ENCODE results near the gene FTSJ3.

DNA sequence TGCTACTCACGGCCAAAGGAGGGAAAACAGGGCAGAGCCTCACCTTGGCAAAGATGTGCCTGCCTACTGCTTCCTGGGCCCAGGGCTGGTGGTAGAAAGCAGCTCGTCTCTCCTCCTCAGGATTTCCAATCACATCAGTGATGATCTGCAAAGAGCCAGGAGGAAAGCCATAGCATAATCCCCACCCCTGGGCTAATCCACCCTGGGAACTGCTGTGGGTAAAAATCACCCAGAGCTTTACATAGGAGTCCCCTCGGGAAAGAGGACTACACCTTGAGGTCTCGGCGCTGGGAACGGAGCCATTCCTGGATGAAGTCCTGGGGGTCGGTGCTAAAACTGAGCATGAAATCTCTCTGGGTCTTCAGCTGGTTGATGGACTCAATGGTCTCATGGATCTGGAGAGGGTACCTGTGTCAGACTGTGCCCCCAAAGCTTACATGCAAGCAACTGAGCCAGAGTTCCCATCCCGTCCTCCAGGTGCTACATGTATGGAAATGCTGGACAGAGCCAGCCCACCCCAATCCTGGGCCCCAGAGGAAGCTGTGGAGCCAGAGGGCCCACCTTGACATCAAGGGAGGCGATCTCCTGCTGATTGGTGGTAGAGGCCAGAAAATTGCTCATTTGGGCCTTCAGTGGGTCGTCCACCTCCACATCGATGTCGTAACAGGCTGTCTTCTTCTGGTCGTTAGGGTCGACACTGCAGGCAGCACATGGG is 5.7 kb upstream of the FTSJ3 start:
- no peak for TF ChIP-seq POLR2A (IDR thresholded peaks at IDR 0.05; ENCODE audit: low read length)
- TF ChIP-seq, protein P1, sequence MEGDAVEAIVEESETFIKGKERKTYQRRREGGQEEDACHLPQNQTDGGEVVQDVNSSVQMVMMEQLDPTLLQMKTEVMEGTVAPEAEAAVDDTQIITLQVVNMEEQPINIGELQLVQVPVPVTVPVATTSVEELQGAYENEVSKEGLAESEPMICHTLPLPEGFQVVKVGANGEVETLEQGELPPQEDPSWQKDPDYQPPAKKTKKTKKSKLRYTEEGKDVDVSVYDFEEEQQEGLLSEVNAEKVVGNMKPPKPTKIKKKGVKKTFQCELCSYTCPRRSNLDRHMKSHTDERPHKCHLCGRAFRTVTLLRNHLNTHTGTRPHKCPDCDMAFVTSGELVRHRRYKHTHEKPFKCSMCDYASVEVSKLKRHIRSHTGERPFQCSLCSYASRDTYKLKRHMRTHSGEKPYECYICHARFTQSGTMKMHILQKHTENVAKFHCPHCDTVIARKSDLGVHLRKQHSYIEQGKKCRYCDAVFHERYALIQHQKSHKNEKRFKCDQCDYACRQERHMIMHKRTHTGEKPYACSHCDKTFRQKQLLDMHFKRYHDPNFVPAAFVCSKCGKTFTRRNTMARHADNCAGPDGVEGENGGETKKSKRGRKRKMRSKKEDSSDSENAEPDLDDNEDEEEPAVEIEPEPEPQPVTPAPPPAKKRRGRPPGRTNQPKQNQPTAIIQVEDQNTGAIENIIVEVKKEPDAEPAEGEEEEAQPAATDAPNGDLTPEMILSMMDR (IDR thresholded peaks at IDR 0.05) = no peak
- no peak for TF ChIP-seq TP53 (CRISPR knock-in tag; IDR thresholded peaks at IDR 0.05)
- TF ChIP-seq CBX8 (IDR thresholded peaks at IDR 0.05) = no peak
- TF ChIP-seq KDM5A (IDR thresholded peaks at IDR 0.05) = no peak
- TF ChIP-seq, protein P2, sequence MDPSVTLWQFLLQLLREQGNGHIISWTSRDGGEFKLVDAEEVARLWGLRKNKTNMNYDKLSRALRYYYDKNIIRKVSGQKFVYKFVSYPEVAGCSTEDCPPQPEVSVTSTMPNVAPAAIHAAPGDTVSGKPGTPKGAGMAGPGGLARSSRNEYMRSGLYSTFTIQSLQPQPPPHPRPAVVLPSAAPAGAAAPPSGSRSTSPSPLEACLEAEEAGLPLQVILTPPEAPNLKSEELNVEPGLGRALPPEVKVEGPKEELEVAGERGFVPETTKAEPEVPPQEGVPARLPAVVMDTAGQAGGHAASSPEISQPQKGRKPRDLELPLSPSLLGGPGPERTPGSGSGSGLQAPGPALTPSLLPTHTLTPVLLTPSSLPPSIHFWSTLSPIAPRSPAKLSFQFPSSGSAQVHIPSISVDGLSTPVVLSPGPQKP (IDR thresholded peaks at IDR 0.05; ENCODE audit: low read depth, low read length) = no peak
- TF ChIP-seq EP300 (IDR thresholded peaks at IDR 0.05) = no peak
- TF ChIP-seq, protein P3, sequence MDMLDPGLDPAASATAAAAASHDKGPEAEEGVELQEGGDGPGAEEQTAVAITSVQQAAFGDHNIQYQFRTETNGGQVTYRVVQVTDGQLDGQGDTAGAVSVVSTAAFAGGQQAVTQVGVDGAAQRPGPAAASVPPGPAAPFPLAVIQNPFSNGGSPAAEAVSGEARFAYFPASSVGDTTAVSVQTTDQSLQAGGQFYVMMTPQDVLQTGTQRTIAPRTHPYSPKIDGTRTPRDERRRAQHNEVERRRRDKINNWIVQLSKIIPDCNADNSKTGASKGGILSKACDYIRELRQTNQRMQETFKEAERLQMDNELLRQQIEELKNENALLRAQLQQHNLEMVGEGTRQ (IDR thresholded peaks at IDR 0.05) = no peak
- TF ChIP-seq ESRRA (IDR thresholded peaks at IDR 0.05; ENCODE audit: borderline replicate concordance, low read length) = no peak
- TF ChIP-seq FOSL2 (IDR thresholded peaks at IDR 0.05) = no peak
- TF ChIP-seq FOSL2 (CRISPR knock-in tag; IDR thresholded peaks at IDR 0.05) = no peak
- TF ChIP-seq, protein P4, sequence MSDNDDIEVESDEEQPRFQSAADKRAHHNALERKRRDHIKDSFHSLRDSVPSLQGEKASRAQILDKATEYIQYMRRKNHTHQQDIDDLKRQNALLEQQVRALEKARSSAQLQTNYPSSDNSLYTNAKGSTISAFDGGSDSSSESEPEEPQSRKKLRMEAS (IDR thresholded peaks at IDR 0.05) = no peak
- TF ChIP-seq SMC3 (IDR thresholded peaks at IDR 0.05) = no peak
